NCI-H1048 (cell line): ENCODE data around the gene SYNRG.

Experiments used
- DNase-seq: peaks from one replicate; lab custom pipeline; 2025; lab: John Stamatoyannopoulos, UW

Gene SYNRG

DNA sequence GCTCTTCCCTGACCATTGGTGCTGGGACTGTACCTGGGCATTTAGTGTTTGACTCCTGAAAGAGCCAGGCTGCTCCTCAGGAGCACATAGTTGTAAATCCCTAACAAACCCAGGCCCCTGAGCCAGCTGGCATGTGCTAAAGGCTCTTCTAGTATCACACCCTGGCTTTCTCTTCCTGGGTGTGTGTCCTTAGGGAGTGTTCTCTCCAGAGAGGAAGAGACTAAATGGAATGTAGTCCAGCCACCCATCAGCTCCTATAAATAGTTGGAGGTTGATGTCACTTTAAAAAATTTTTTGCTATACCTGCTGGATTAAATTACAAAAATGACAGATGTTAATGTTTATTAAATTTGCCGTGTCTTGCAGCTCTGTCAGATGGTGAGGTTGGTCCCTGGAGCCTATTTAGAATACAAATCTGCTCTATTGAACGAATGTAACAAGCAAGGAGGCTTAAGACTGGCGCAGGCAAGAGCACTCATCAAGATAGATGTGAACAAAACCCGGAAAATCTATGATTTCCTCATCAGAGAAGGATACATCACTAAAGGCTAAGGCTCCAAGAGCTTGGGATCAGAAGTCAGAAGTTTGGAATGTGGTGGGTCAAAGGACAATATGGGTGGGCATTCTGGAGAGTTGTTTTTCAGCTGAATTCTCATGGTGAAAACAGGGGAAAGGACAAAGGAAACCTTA, 132.6 kb downstream of the SYNRG start:
- DNase-seq, result no peak

GRCh38 chr17:37475731-37476420, 133.3 kb downstream of the SYNRG start:
- DNase-seq, result no peak

DNA sequence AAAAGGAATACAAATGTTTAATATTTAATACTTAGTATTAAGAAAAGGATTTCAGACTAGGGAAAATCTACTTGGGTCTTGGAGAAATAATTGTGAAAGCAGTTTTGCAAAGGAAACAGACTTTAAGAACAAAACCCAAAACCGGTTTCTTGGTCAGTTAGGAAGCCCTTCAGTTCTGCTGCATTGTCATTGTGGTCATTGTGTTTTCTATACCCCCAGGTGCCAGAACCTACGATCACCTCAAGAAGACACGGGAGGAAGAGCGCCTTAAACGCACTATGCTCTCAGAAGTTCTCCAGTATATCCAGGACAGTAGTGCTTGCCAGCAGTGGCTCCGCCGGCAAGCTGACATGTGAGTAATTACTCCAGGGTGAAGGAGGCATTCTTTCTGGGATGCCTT, 139.0 kb downstream of the SYNRG start:
- DNase-seq, result no peak

GRCh38 chr17:37466471-37466870, 142.7 kb downstream of the SYNRG start:
- DNase-seq, result no peak

DNA sequence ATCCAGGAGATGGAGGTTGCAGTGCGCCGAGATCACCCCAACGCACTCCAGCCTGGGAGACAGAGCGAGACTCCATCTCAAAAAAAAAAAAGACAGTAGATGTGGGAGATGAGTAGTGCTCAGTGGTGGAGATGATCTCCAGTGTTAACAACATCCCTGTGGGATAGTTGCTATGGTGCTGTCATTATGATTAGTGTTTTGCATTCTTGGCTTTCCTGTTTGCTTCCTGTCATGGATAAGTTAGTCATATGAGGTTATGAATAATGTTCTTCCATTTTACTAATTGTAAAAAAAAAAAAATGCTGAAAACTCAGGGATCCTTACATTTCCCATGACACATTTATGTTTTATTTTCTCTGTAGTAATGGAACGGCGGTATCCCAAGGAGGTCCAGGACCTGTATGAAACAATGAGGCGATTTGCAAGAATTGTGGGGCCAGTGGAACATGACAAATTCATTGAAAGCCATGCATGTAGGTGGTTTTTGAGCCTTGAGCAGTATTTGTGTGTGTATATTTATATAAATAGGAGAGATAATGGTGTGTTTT, 144.1 kb downstream of the SYNRG start:
- no peak for DNase-seq
